IPS DF 6.9 (cell line): Measurements from ENCODE around the gene KRT31.

ENCODE experiments used
- DNase-seq: peaks from one replicate; pipeline ENCODE4 v3.0.0-alpha.2; 2013; ENCODE audit warnings: low read depth, low spot score
- H3K27ac ChIP-seq: one replicate; pipeline ENCODE4 v1.5.1; 2013; ENCODE audit warnings: low read length, control low read depth
- H3K27me3 ChIP-seq: 2 replicates; pipeline ENCODE4 v1.6.1; 2013; ENCODE audit warnings: mild to moderate bottlenecking, low read length; ENCODE audit not compliant: control insufficient read depth, insufficient read depth
- H3K36me3 ChIP-seq: 2 replicates; pipeline ENCODE4 v1.6.1; 2013; ENCODE audit warnings: low read length; ENCODE audit not compliant: control insufficient read depth, insufficient read depth
- H3K4me1 ChIP-seq: 2 replicates; pipeline ENCODE4 v1.6.1; 2013; ENCODE audit warnings: low read length; ENCODE audit not compliant: control insufficient read depth, insufficient read depth
- H3K4me3 ChIP-seq: 2 replicates; pipeline ENCODE4 v1.5.1; 2013; ENCODE audit warnings: mild to moderate bottlenecking, low read length
- H3K9me3 ChIP-seq: 2 replicates; pipeline ENCODE4 v1.6.1; 2013; ENCODE audit warnings: low read length, inconsistent platforms; ENCODE audit not compliant: control insufficient read depth, insufficient read depth
- WGBS: extraction: QIAGEN DNeasy Blood & Tissue Kit; methylation state at CpG from one replicate; pipeline ENCODE4 v1.1.7; 2013; ENCODE audit warnings: mixed read lengths, missing lambda C conversion rate; ENCODE audit not compliant: insufficient read length, insufficient coverage; 5-methylcytosine and 5-hydroxymethylcytosine counted together

Gene KRT31

DNA sequence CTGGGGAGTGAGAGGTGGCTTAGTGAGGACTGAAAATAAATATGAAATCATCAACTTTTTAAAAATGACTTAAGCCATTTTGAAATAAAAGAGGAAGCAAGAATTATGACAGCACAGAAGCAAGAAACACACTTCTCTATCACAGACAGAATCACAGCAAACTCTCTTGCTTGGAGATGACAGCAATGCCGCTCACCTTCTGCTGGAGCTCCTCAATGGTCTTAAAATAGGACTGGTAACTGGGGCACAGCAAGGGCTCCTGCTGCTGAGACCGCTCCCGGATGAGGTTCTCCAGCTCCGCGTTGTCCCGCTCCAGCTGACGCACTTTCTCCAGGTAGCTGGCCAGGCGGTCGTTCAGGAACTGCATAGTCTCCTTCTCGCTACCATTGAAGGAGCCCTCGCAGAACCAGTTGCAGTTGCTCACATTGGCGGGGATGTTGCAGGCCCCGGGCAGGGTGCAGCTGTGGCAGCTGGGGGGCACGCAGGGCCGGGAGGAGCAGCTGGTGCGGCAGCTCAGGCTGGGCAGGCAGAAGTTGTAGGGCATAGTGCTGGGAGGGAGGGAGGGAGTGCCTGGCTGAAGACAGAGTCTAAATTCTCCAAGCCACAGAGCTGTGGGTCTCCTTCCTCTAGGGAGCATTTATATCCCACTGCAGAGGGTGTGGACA, at the start of gene KRT31:
Gene KRT31 (minus strand): TSS at position 613 of the 665 bp plus-strand sequence. CDS start 69 bp downstream, at position 544.
- Histone ChIP-seq H3K4me3 (no peak within 1 kb of the TSS), H3K9me3 (no peaks in the 10 kb centered on the region), H3K27me3 (no peaks in the 10 kb centered on the region), H3K27ac (no peak within 1 kb of the TSS), H3K4me1 (no peaks in the 10 kb centered on the region), H3K36me3 (no peaks in the 10 kb centered on the region)
- no peak for DNase-seq
- no CpG with 5 or more reads among the region's 16 CpGs for WGBS

DNA sequence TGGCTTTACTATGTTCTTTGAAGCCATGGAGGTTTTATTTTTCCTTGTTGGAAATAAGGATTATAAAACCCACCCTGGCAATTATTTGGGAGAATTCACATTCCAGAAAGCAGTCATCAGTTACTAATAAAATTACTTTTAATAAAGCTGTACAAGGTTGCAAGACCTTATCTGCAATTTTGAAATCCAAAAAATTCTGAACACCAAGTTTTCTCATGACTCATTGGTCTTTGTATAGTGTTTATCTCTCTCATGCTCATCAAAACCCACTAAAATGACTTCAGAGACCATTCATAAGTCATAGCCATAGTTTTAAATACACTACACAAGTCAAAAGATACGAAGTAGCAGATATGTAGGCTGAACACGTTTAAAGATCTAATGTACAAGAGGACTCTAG, 49.4 kb upstream of the KRT31 start:
- Histone ChIP-seq H3K9me3 (no peaks in the 10 kb centered on the region; the same call in 1 of the 2 replicates), H3K27me3 (no peaks in the 10 kb centered on the region), H3K4me1 (no peaks in the 10 kb centered on the region), H3K27ac (no peak overlapping the region), H3K4me3 (no peak overlapping the region), H3K36me3 (no peaks in the 10 kb centered on the region)
- no CpG with 5 or more reads among the region's 2 CpGs for WGBS
- no peak for DNase-seq

DNA sequence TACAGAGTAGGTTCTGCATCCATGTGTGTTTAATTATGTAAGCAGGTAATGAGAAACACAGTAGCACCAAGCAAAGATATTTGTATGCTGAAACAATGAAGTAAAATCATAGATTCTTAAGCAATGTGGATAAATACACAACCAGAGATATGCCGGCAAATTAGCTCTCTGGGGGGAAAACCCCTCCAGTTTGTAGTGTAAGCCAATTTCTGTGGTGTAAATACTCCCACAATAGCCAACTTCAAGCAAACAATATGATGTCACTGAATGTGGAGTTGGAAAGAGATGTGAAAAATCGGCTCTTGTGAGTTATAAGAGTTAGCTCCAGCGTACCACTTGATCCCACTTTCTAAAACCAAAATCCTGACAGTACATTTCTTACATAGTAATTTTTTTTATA, 47.2 kb upstream of the KRT31 start:
- Histone ChIP-seq H3K27me3 (no peaks in the 10 kb centered on the region), H3K4me1 (no peaks in the 10 kb centered on the region), H3K36me3 (no peaks in the 10 kb centered on the region; the same call in 1 of the 2 replicates), H3K4me3 (no peak overlapping the region), H3K9me3 (no peaks in the 10 kb centered on the region), H3K27ac (no peak overlapping the region)
- no CpG with 5 or more reads among the region's 3 CpGs for WGBS
- no peak for DNase-seq

- DNase-seq, result no peak
- Histone ChIP-seq H3K4me3 (no peak overlapping the region), H3K27ac (no peak overlapping the region), H3K36me3 (no peaks in the 10 kb centered on the region; the same call in 1 of the 2 replicates), H3K9me3 (no peaks in the 10 kb centered on the region), H3K27me3 (no peaks in the 10 kb centered on the region), H3K4me1 (no peaks in the 10 kb centered on the region)
- WGBS, result no CpG with 5 or more reads among the region's 1 CpG
Measured at GRCh38 chr17:41444186-41444585, 46.8 kb upstream of the KRT31 start.

DNA sequence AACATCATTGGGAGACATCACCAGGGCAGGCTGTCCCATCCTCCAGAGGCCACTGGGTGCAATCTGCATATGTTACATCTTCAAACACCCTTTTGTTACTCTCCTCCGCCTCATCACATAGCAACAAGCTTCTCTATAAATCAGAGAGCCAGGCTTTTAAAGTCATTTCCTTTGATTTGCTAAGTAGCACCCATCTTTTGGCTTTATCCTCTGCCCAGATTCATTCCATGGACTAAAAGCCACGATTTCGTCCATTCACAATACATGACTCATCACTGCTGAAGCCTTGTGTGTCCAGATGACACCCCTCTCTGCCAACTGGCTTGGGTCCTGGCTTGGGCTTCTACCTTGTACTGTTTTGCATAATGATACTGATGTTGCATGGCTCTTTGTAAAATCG, 45.3 kb upstream of the KRT31 start:
- WGBS, result no CpG with 5 or more reads among the region's 4 CpGs
- Histone ChIP-seq H3K27ac (no peak overlapping the region), H3K9me3 (no peaks in the 10 kb centered on the region), H3K4me3 (no peak overlapping the region), H3K36me3 (no peaks in the 10 kb centered on the region; the same call in 1 of the 2 replicates), H3K4me1 (no peaks in the 10 kb centered on the region), H3K27me3 (no peaks in the 10 kb centered on the region)
- no peak for DNase-seq

- no CpG with 5 or more reads among the region's 10 CpGs for WGBS
- H3K27ac ChIP-seq, result no peak within 1 kb of the TSS
- H3K4me1 ChIP-seq, result no peaks in the 10 kb centered on the region
- no peaks in the 10 kb centered on the region for H3K9me3 ChIP-seq
- no peak within 1 kb of the TSS for H3K4me3 ChIP-seq
- no peaks in the 10 kb centered on the region; the same call in 1 of the 2 replicates for H3K36me3 ChIP-seq
- no peaks in the 10 kb centered on the region for H3K27me3 ChIP-seq
- DNase-seq, result no peak
Measured at GRCh38 chr17:41440531-41441033, 43.2 kb upstream of the KRT31 start, which contains the start of gene KRT38. Gene KRT38, minus strand, starts transcription at chr17:41440983. Its CDS starts 62 bp downstream, at chr17:41440921.

- no peak overlapping the region for H3K4me3 ChIP-seq
- H3K27me3 ChIP-seq, result no peaks in the 10 kb centered on the region
- no peaks in the 10 kb centered on the region for H3K9me3 ChIP-seq
- H3K4me1 ChIP-seq, result no peaks in the 10 kb centered on the region
- DNase-seq, result no peak
- no peak overlapping the region for H3K27ac ChIP-seq
- no CpG with 5 or more reads among the region's 5 CpGs for WGBS
- H3K36me3 ChIP-seq, result no peaks in the 10 kb centered on the region; the same call in 1 of the 2 replicates
Measured at GRCh38 chr17:41439375-41439774, 42.0 kb upstream of the KRT31 start.

GRCh38 chr17:41437769-41438168, 40.4 kb upstream of the KRT31 start:
- no peak overlapping the region for H3K4me3 ChIP-seq
- no peaks in the 10 kb centered on the region for H3K27me3 ChIP-seq
- no peak overlapping the region for H3K27ac ChIP-seq
- no peaks in the 10 kb centered on the region for H3K4me1 ChIP-seq
- H3K36me3 ChIP-seq, result no peaks in the 10 kb centered on the region; the same call in 1 of the 2 replicates
- WGBS, result no CpG with 5 or more reads among the region's 9 CpGs
- no peak for DNase-seq
- no peaks in the 10 kb centered on the region for H3K9me3 ChIP-seq

DNA sequence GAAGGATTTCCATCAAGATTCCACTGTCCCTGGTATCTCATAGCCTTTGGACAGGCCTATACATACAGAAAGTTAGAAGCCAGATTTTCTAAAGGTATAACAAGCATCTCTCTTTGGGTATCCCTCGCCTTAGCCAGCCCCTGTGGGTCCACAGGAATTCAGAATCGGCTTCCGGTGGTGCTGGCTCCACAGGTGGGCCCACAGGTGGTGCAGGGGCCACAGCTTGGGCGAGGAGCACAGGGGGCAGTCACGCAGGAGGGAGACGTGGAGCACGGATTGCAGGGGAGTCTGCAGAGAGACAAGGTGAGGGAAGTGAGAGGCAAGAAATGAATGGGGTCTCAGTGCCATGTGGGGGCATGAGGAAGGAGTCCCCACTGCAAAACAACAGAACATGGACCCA, 39.8 kb upstream of the KRT31 start:
- Histone ChIP-seq H3K27ac (no peak overlapping the region), H3K27me3 (no peaks in the 10 kb centered on the region), H3K4me1 (no peaks in the 10 kb centered on the region), H3K9me3 (no peaks in the 10 kb centered on the region), H3K4me3 (no peak overlapping the region), H3K36me3 (no peaks in the 10 kb centered on the region; the same call in 1 of the 2 replicates)
- no peak for DNase-seq
- no CpG with 5 or more reads among the region's 7 CpGs for WGBS

DNA sequence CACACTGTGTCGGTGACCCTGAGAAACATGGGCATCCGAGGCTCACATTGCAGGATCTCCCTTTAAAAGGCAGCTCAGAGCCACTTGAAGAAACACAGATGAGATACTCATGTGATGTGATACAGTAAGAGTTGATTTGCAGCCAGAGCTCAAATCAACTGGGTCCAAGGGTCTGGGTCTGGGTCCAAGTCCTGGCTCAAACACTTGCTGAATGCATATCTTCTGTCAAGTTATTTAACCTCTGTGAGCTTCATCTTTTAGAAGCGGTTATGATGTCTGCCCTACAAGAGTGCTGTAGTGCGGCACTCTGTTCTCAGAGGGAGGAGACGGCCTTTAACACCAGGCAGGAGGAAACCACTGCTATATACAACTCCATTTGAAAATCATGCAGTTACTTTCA, 37.0 kb upstream of the KRT31 start:
- H3K36me3 ChIP-seq, result no peaks in the 10 kb centered on the region
- no peaks in the 10 kb centered on the region for H3K4me1 ChIP-seq
- DNase-seq, result no peak
- no CpG with 5 or more reads among the region's 5 CpGs for WGBS
- no peaks in the 10 kb centered on the region for H3K27me3 ChIP-seq
- no peak overlapping the region for H3K27ac ChIP-seq
- no peak overlapping the region for H3K4me3 ChIP-seq
- no peaks in the 10 kb centered on the region for H3K9me3 ChIP-seq

GRCh38 chr17:41434005-41434404, 36.6 kb upstream of the KRT31 start:
- Histone ChIP-seq H3K4me3 (no peak overlapping the region), H3K36me3 (no peaks in the 10 kb centered on the region), H3K27me3 (no peaks in the 10 kb centered on the region), H3K4me1 (no peaks in the 10 kb centered on the region), H3K27ac (no peak overlapping the region), H3K9me3 (no peaks in the 10 kb centered on the region)
- WGBS, result no CpG with 5 or more reads among the region's 4 CpGs
- no peak for DNase-seq
